ENCODE results near the gene ANXA6. TPM values are rescaled to one million over a fixed set of nuclear protein-coding genes. Genes with fewer than 3 reads are reported as not detected.

Gene ANXA6
- polyA plus RNA-seq, 1 of the 3 experiments (the other 2 are of a cell fraction) = 87.5 TPM

- WGBS (ENCODE audit: low lambda C conversion rate) = 25% methylated on average over 4 of the region's 4 CpGs
- Histone ChIP-seq H3K9me3 (no peaks in the 10 kb centered on the region), H3K9me2 (no peaks in the 10 kb centered on the region), H2AFZ (ENCODE audit: low read depth) (no peak overlapping the region), H3K27ac (ENCODE audit: low read depth in 2 of 2, low read length in 1 of 2) (no peak overlapping the region), H3K79me2 (ENCODE audit: insufficient read depth) (no peaks in the 10 kb centered on the region), H3K36me3 (replicated peaks in 1 of 2; ENCODE audit: control insufficient read depth in 1 of 2, insufficient read depth in 2 of 2, low read length in 1 of 2) (no peaks in the 10 kb centered on the region), H3K4me2 (no peak overlapping the region), H3K4me3 (ENCODE audit: low read depth in 2 of 2, low read length in 1 of 2) (no peak overlapping the region), H3F3A (replicated peaks; ENCODE audit: insufficient read depth) (no peaks in the 10 kb centered on the region), H3K4me1 (ENCODE audit: control insufficient read depth in 1 of 2, insufficient read depth in 2 of 2, low read depth in 1 of 2, low read length in 1 of 2) (no peaks in the 10 kb centered on the region; a peak in 1 of 4 replicates), H3K9ac (no peak overlapping the region), H3K27me3 (ENCODE audit: insufficient read depth) (no peaks in the 10 kb centered on the region; the same call in 1 of the 2 replicates), H4K20me1 (ENCODE audit: insufficient read depth) (no peaks in the 10 kb centered on the region)
- TF ChIP-seq ELF1 (IDR thresholded peaks at IDR 0.05) (no peak), SMC3 (IDR thresholded peaks at IDR 0.05; ENCODE audit: low read depth, low read length) (no peak), NFIC (IDR thresholded peaks at IDR 0.05; ENCODE audit: borderline replicate concordance) (no peak), RXRA (IDR thresholded peaks at IDR 0.05; ENCODE audit: borderline replicate concordance, low read depth) (no peak), CTCF (IDR thresholded peaks at IDR 0.05) (no peak), FOXM1 (IDR thresholded peaks at IDR 0.05; ENCODE audit: low read depth) (no peak), EP300 (IDR thresholded peaks at IDR 0.05; ENCODE audit: borderline replicate concordance in 1 of 2, low read depth in 1 of 2, low read length in 1 of 2) (no peak), MXI1 (IDR thresholded peaks at IDR 0.05; ENCODE audit: low read depth, low read length) (no peak), TEAD4 (IDR thresholded peaks at IDR 0.05; ENCODE audit: borderline replicate concordance, insufficient read depth) (no peak), MAX (IDR thresholded peaks at IDR 0.05; ENCODE audit: low read depth) (no peak), IRF3 (IDR thresholded peaks at IDR 0.05; ENCODE audit: low read depth, low read length) (no peak), JUND (IDR thresholded peaks at IDR 0.05) (no peak), POLR2AphosphoS5 (IDR thresholded peaks at IDR 0.05; ENCODE audit: low read depth, low read length) (no peak), RAD21 (IDR thresholded peaks at IDR 0.05; ENCODE audit: low read length) (no peak), GATA2 (CRISPR knock-in tag; IDR thresholded peaks at IDR 0.05) (no peak), SIN3A (IDR thresholded peaks at IDR 0.05; ENCODE audit: borderline replicate concordance, low read depth, low read length) (no peak), USF1 (IDR thresholded peaks at IDR 0.05; ENCODE audit: borderline replicate concordance, low read depth) (no peak), GABPA (IDR thresholded peaks at IDR 0.05; ENCODE audit: low read depth) (no peak)
- TF ChIP-seq, protein P1, sequence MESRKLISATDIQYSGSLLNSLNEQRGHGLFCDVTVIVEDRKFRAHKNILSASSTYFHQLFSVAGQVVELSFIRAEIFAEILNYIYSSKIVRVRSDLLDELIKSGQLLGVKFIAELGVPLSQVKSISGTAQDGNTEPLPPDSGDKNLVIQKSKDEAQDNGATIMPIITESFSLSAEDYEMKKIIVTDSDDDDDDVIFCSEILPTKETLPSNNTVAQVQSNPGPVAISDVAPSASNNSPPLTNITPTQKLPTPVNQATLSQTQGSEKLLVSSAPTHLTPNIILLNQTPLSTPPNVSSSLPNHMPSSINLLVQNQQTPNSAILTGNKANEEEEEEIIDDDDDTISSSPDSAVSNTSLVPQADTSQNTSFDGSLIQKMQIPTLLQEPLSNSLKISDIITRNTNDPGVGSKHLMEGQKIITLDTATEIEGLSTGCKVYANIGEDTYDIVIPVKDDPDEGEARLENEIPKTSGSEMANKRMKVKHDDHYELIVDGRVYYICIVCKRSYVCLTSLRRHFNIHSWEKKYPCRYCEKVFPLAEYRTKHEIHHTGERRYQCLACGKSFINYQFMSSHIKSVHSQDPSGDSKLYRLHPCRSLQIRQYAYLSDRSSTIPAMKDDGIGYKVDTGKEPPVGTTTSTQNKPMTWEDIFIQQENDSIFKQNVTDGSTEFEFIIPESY (IDR thresholded peaks at IDR 0.05; ENCODE audit: borderline replicate concordance, low read depth) = no peak
- TF ChIP-seq, protein P2, sequence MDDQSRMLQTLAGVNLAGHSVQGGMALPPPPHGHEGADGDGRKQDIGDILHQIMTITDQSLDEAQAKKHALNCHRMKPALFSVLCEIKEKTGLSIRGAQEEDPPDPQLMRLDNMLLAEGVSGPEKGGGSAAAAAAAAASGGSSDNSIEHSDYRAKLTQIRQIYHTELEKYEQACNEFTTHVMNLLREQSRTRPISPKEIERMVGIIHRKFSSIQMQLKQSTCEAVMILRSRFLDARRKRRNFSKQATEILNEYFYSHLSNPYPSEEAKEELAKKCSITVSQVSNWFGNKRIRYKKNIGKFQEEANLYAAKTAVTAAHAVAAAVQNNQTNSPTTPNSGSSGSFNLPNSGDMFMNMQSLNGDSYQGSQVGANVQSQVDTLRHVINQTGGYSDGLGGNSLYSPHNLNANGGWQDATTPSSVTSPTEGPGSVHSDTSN (IDR thresholded peaks at IDR 0.05) = no peak
- no peak for DNase-seq
- CTCF ChIA-PET = interaction anchor here (1.3 to 3.7 kb wide), 5 partner anchors 14 to 131 kb away, joined by 3 to 31 read pairs (median 8); no protein-coding TSS in a partner anchor
- POLR2A ChIA-PET = no interaction called here
Measured at GRCh38 chr5:151181818-151182523, 24.4 kb upstream of the ANXA6 start.

All from SK-N-SH (cell line).